Endothelial cell of umbilical vein (primary cell): ENCODE measurements around the gene TNRC6A. TPM values are rescaled to one million over a fixed set of nuclear protein-coding genes. Genes with fewer than 3 reads are reported as not detected.

Source experiments
- BruUV-seq: library from RNA; stranded (reverse); fragments of 400-500 nt; replicated peaks from 2 replicates; lab custom pipeline; 2021; lab: Mats Ljungman, UMichigan
- CTCF ChIA-PET: fragments of 300-600, 350-600 bp; sonication (Branson Sonifier 250); formaldehyde crosslinking; loops from one replicate; lab custom pipeline; 2021; ENCODE audit warnings: antibody characterized with exemption, inconsistent platforms; lab: Charles Lee
- POLR2A ChIA-PET: fragments of 300-600, 350-600 bp; sonication (Branson Sonifier 250); formaldehyde crosslinking; loops from one replicate; lab custom pipeline; 2021; ENCODE audit warnings: antibody characterized with exemption, inconsistent platforms; lab: Charles Lee
- DNase-seq: peaks from one replicate; pipeline ENCODE4 v3.0.0-alpha.2; 2011; ENCODE audit warnings: low read depth, low spot score
- FAIRE-seq: peaks from 2 replicates; lab custom pipeline; 2011; peaks lifted over from hg19 to GRCh38; lab: Jason Lieb, UNC
- H2AFZ ChIP-seq: 2 replicates; pipeline ENCODE4 v1.6.0; 2012; ENCODE audit warnings: low read depth, low read length, control low read depth, inconsistent platforms
- H3K27ac ChIP-seq: 2 replicates; pipeline ENCODE4 v1.5.1; 2011; ENCODE audit warnings: low read depth, mild to moderate bottlenecking, control low read depth, low read length, moderate library complexity; ENCODE audit not compliant: insufficient read depth
- H3K27me3 ChIP-seq, 2 experiments: 2 replicates each; pipeline versions ENCODE4 v1.6.0 to v1.6.1; 2011; ENCODE audit warnings: low read length in 2 of 2, mixed read lengths in 1 of 2; ENCODE audit not compliant: control insufficient read depth in 2 of 2, insufficient read depth in 2 of 2
- H3K36me3 ChIP-seq, 2 experiments: 2 replicates in 1 of 2; 3 replicates in 1 of 2; pipeline ENCODE4 v1.5.1; 2011; ENCODE audit warnings: low read length in 2 of 2, mild to moderate bottlenecking in 1 of 2, moderate library complexity in 1 of 2; ENCODE audit not compliant: control insufficient read depth in 2 of 2, insufficient read depth in 2 of 2; ENCODE audit errors: extremely low read depth in 1 of 2
- H3K4me1 ChIP-seq: 3 replicates; pipeline ENCODE4 v1.5.1; 2011; ENCODE audit warnings: mild to moderate bottlenecking, low read length; ENCODE audit not compliant: control insufficient read depth, insufficient read depth; ENCODE audit errors: extremely low read depth
- H3K4me2 ChIP-seq: 2 replicates; pipeline ENCODE4 v1.6.1; 2011; ENCODE audit warnings: low read length, control low read depth, mixed read lengths; ENCODE audit not compliant: insufficient read depth
- H3K4me3 ChIP-seq, 3 experiments: fragments of 200-600 bp in 1 of 3; sonication (generic), shearing (Covaris generic) in 1 of 3; replicated peaks in 1 of 3; 2 replicates each; pipeline ENCODE4 v1.5.1; 2011 to 2016; ENCODE audit warnings: control low read depth in 3 of 3, low read length in 3 of 3, mild to moderate bottlenecking in 2 of 3, inconsistent platforms in 1 of 3, low read depth in 1 of 3, moderate library complexity in 1 of 3; ENCODE audit not compliant: insufficient read depth in 1 of 3
- H3K79me2 ChIP-seq: 2 replicates; pipeline ENCODE4 v1.6.0; 2012; ENCODE audit warnings: low read length, inconsistent platforms; ENCODE audit not compliant: control insufficient read depth, insufficient read depth
- H3K9ac ChIP-seq: replicated peaks from 2 replicates; pipeline ENCODE3; 2011; ENCODE audit warnings: low read length, control low read depth; ENCODE audit not compliant: insufficient read depth; ENCODE audit errors: extremely low read depth
- H3K9me1 ChIP-seq: replicated peaks from 3 replicates; pipeline ENCODE4 v1.6.0; 2011; ENCODE audit warnings: mild to moderate bottlenecking, low read length; ENCODE audit not compliant: control insufficient read depth, insufficient read depth; ENCODE audit errors: extremely low read depth
- H3K9me3 ChIP-seq: replicated peaks from 2 replicates; pipeline ENCODE4 v1.5.1; 2012; ENCODE audit warnings: low read length, inconsistent platforms; ENCODE audit not compliant: control insufficient read depth, insufficient read depth
- H4K20me1 ChIP-seq: replicated peaks from 2 replicates; pipeline ENCODE3; 2011; ENCODE audit warnings: mild to moderate bottlenecking, low read length; ENCODE audit not compliant: control insufficient read depth, insufficient read depth; ENCODE audit errors: extremely low read depth
- CTCF ChIP-seq, 2 donors: IDR thresholded peaks; 1 replicate in 1 of 2; 2 replicates in 1 of 2; pipeline ENCODE4 v1.5.1; 2011; ENCODE audit warnings: low read length in 2 of 2, mild to moderate bottlenecking in 2 of 2, moderate library complexity in 2 of 2, control low read depth in 1 of 2, inconsistent platforms in 1 of 2, low read depth in 1 of 2; ENCODE audit not compliant: insufficient read depth in 1 of 2; ENCODE audit errors: extremely low read depth in 1 of 2
- EZH2 ChIP-seq: IDR thresholded peaks from 2 replicates; pipeline ENCODE4 v1.6.1; 2012; ENCODE audit warnings: borderline replicate concordance, low read depth, mild to moderate bottlenecking, moderate library complexity, low read length, inconsistent platforms; ENCODE audit not compliant: severe bottlenecking
- FOS ChIP-seq: IDR thresholded peaks from 2 replicates; pipeline ENCODE4 v1.6.1; 2011; ENCODE audit warnings: mild to moderate bottlenecking, low read length, moderate library complexity, borderline replicate concordance; ENCODE audit not compliant: insufficient read depth
- GATA2 ChIP-seq: IDR thresholded peaks from 2 replicates; pipeline ENCODE4 v1.7.0; 2011; ENCODE audit warnings: low read depth, mild to moderate bottlenecking, moderate library complexity, mixed read lengths, low read length; ENCODE audit not compliant: insufficient read length, insufficient read depth
- JUN ChIP-seq: IDR thresholded peaks from 2 replicates; pipeline ENCODE4 v1.6.1; 2011; ENCODE audit warnings: borderline replicate concordance, low read depth; ENCODE audit not compliant: insufficient read length, insufficient read depth
- MAX ChIP-seq: IDR thresholded peaks from 2 replicates; pipeline ENCODE4 v1.6.1; 2011; ENCODE audit not compliant: insufficient read depth, insufficient read length
- MYC ChIP-seq: IDR thresholded peaks from one replicate; pipeline ENCODE4 v1.6.1; 2011; ENCODE audit warnings: mild to moderate bottlenecking, low read depth, low read length
- POLR2A ChIP-seq: IDR thresholded peaks from 2 replicates; pipeline ENCODE4 v1.6.1; 2012; ENCODE audit warnings: low read depth, mild to moderate bottlenecking, control low read depth, low read length
- POLR2AphosphoS5 ChIP-seq: IDR thresholded peaks from 2 replicates; pipeline ENCODE4 v1.6.1; 2012; ENCODE audit warnings: low read depth, mild to moderate bottlenecking, control low read depth, low read length, moderate library complexity; ENCODE audit not compliant: insufficient read depth
- dilution Hi-C: fragments of 300-500 bp; cut with MboI; formaldehyde crosslinking; loops from one replicate; pipeline ENCODE4 v1.15.0; 2019; ENCODE audit warnings: low sequenced_read_pairs; ENCODE audit not compliant: extremely low pct_ligation_motif_present
- intact Hi-C: fragments of 100-400 bp; cut with micrococcal nuclease; formaldehyde crosslinking; loops from one replicate; pipeline ENCODE4 v1.10.0; 2022
- polyA plus RNA-seq, 4 experiments: library from polyadenylated mRNA; depleted of rRNA in 3 of 4; stranded (reverse) in 3 of 4; unstranded in 1 of 4; fragments of >200 nt; gene quantifications; 2 replicates each; pipeline versions ENCODE4 v1.2.1 to v1.2.3, GENCODE V29; 2011 to 2012; ENCODE audit warnings: missing spikeins in 1 of 4
- total RNA-seq: library from RNA; stranded (reverse); gene quantifications from 2 replicates; pipeline ENCODE4 v1.2.3, GENCODE V29; 2021

Gene TNRC6A
- total and polyA plus RNA-seq, 2 donors (not counting 3 experiments of a cell fraction or from before 2014, with no cell fraction given), result 39.3 to 74.5 TPM

GRCh38 chr16:24723663-24724062 is 5.8 kb upstream of the TNRC6A start:
- H3K4me3 ChIP-seq, result no peak overlapping the region
- H3K4me1 ChIP-seq, result peaks cover under 1% of the 10 kb centered on the region
- H3K27ac ChIP-seq, result no peak overlapping the region
- FAIRE-seq (no peak), DNase-seq (no peak)
- H3K9me1 ChIP-seq, result no peaks in the 10 kb centered on the region
- intact Hi-C loops, result loop anchor here (10.0 kb wide), 1 partner anchor 261 kb away; no protein-coding TSS in a partner anchor
- dilution Hi-C loops, result no loop called here
- no peaks in the 10 kb centered on the region for H3K27me3 ChIP-seq
- H3K79me2 ChIP-seq, result no peaks in the 10 kb centered on the region
- no peaks in the 10 kb centered on the region for H4K20me1 ChIP-seq
- H3K9me3 ChIP-seq, result no peaks in the 10 kb centered on the region
- no peak overlapping the region for H3K4me2 ChIP-seq
- no TSS peak for BruUV-seq
- no peaks in the 10 kb centered on the region for H3K36me3 ChIP-seq
- POLR2A ChIA-PET, result no interaction called here
- CTCF ChIA-PET, result interaction anchor here (0.5 kb wide), 1 partner anchor 91 kb away, joined by 3 read pairs; no protein-coding TSS in a partner anchor
- H2AFZ ChIP-seq, result no peak overlapping the region
- H3K9ac ChIP-seq, result no peak overlapping the region
- TF ChIP-seq FOS (no peak), POLR2A (no peak), EZH2 (no peak), JUN (no peak), POLR2AphosphoS5 (no peak), GATA2 (no peak), MAX (no peak), CTCF (IDR thresholded peaks at IDR 0.05; ENCODE audit: extremely low read depth in 1 of 2, insufficient read depth in 1 of 2, low read depth in 1 of 2, low read length in 2 of 2) (no peak), MYC (no peak)
